ES-I3 (cell line): ENCODE measurements around the gene KCNK13.

Source experiments
- H3K36me3 ChIP-seq: 2 replicates; pipeline ENCODE4 v1.6.1; 2013; ENCODE audit warnings: mild to moderate bottlenecking, low read length, control low read depth, moderate library complexity; ENCODE audit not compliant: insufficient read depth
- H3K4me1 ChIP-seq: 2 replicates; pipeline ENCODE4 v1.6.1; 2013; ENCODE audit warnings: mild to moderate bottlenecking, control low read depth, low read length; ENCODE audit not compliant: insufficient read depth
- H3K9ac ChIP-seq: 2 replicates; pipeline ENCODE4 v1.6.1; 2013; ENCODE audit warnings: low read depth, mild to moderate bottlenecking, low read length, moderate library complexity
- H3K9me3 ChIP-seq: 2 replicates; pipeline ENCODE4 v1.6.1; 2013; ENCODE audit warnings: mild to moderate bottlenecking, low read length, moderate library complexity; ENCODE audit not compliant: control insufficient read depth, insufficient read depth

The KCNK13 gene

GRCh38 chr14:90132821-90133570, 71.2 kb downstream of the KCNK13 start:
- H3K4me1 ChIP-seq, result no peaks in the 10 kb centered on the region
- no peak overlapping the region for H3K9ac ChIP-seq
- H3K36me3 ChIP-seq, result no peaks in the 10 kb centered on the region

GRCh38 chr14:90136904-90137303, 75.1 kb downstream of the KCNK13 start:
- Histone ChIP-seq H3K4me1 (peaks cover 12% of the 10 kb centered on the region), H3K36me3 (no peaks in the 10 kb centered on the region), H3K9me3 (no peaks in the 10 kb centered on the region; the same call in 1 of the 2 replicates), H3K9ac (no peak overlapping the region)

More at GRCh38 chr14:90132821-90133570, 71.2 kb downstream of the KCNK13 start:
- H3K9me3 ChIP-seq, result no peaks in the 10 kb centered on the region

GRCh38 chr14:90137807-90138206, 76.0 kb downstream of the KCNK13 start:
- Histone ChIP-seq H3K9me3 (no peaks in the 10 kb centered on the region; the same call in 1 of the 2 replicates), H3K4me1 (peaks cover 12% of the 10 kb centered on the region), H3K9ac (no peak overlapping the region), H3K36me3 (no peaks in the 10 kb centered on the region)

- Histone ChIP-seq H3K4me1 (peaks cover 12% of the 10 kb centered on the region), H3K9me3 (no peaks in the 10 kb centered on the region; the same call in 1 of the 2 replicates), H3K36me3 (no peaks in the 10 kb centered on the region), H3K9ac (no peak overlapping the region)
Observed at GRCh38 chr14:90139199-90139598, 77.4 kb downstream of the KCNK13 start.

GRCh38 chr14:90140298-90140955, 78.6 kb downstream of the KCNK13 start:
- Histone ChIP-seq H3K4me1 (peaks cover 12% of the 10 kb centered on the region), H3K9ac (no peak overlapping the region), H3K36me3 (no peaks in the 10 kb centered on the region), H3K9me3 (no peaks in the 10 kb centered on the region; the same call in 1 of the 2 replicates)

GRCh38 chr14:90140956-90141316, 79.1 kb downstream of the KCNK13 start:
- no peaks in the 10 kb centered on the region; the same call in 1 of the 2 replicates for H3K9me3 ChIP-seq
- no peaks in the 10 kb centered on the region for H3K36me3 ChIP-seq
- no peak overlapping the region for H3K9ac ChIP-seq
- peaks cover 12% of the 10 kb centered on the region for H3K4me1 ChIP-seq

- Histone ChIP-seq H3K36me3 (no peaks in the 10 kb centered on the region), H3K4me1 (no peaks in the 10 kb centered on the region), H3K9me3 (no peaks in the 10 kb centered on the region), H3K9ac (no peak overlapping the region)
Observed at GRCh38 chr14:90153429-90153828, 91.6 kb downstream of the KCNK13 start.

- no peaks in the 10 kb centered on the region for H3K9me3 ChIP-seq
- no peaks in the 10 kb centered on the region for H3K4me1 ChIP-seq
- no peaks in the 10 kb centered on the region for H3K36me3 ChIP-seq
- H3K9ac ChIP-seq, result no peak overlapping the region
Observed at GRCh38 chr14:90154110-90154509, 92.3 kb downstream of the KCNK13 start.

GRCh38 chr14:90159146-90159545, 97.4 kb downstream of the KCNK13 start:
- Histone ChIP-seq H3K9me3 (no peaks in the 10 kb centered on the region), H3K36me3 (no peaks in the 10 kb centered on the region), H3K4me1 (no peaks in the 10 kb centered on the region), H3K9ac (no peak overlapping the region)

GRCh38 chr14:90159688-90160087, 97.9 kb downstream of the KCNK13 start:
- H3K36me3 ChIP-seq, result no peaks in the 10 kb centered on the region
- no peak overlapping the region for H3K9ac ChIP-seq
- no peaks in the 10 kb centered on the region for H3K4me1 ChIP-seq
- no peaks in the 10 kb centered on the region for H3K9me3 ChIP-seq

GRCh38 chr14:90161129-90161528, 99.3 kb downstream of the KCNK13 start:
- no peaks in the 10 kb centered on the region for H3K4me1 ChIP-seq
- H3K36me3 ChIP-seq, result no peaks in the 10 kb centered on the region
- no peak overlapping the region for H3K9ac ChIP-seq
- H3K9me3 ChIP-seq, result no peaks in the 10 kb centered on the region

GRCh38 chr14:90168425-90169105, 106.8 kb downstream of the KCNK13 start:
- Histone ChIP-seq H3K4me1 (no peaks in the 10 kb centered on the region), H3K9ac (no peak overlapping the region), H3K9me3 (no peaks in the 10 kb centered on the region), H3K36me3 (no peaks in the 10 kb centered on the region)

GRCh38 chr14:90175631-90176030, 113.8 kb downstream of the KCNK13 start:
- H3K36me3 ChIP-seq, result no peaks in the 10 kb centered on the region
- H3K4me1 ChIP-seq, result no peaks in the 10 kb centered on the region
- no peaks in the 10 kb centered on the region for H3K9me3 ChIP-seq
- no peak overlapping the region for H3K9ac ChIP-seq

- Histone ChIP-seq H3K9me3 (no peaks in the 10 kb centered on the region), H3K9ac (no peak overlapping the region), H3K4me1 (no peaks in the 10 kb centered on the region), H3K36me3 (no peaks in the 10 kb centered on the region)
Observed at GRCh38 chr14:90177539-90178189, 115.9 kb downstream of the KCNK13 start.
